GM15510 (cell line): Measurements from ENCODE around the gene CNRIP1.

ENCODE experiments used
- POLR2A ChIP-seq: IDR thresholded peaks from 3 replicates; pipeline ENCODE4 v1.6.1; 2011; ENCODE audit warnings: borderline replicate concordance; ENCODE audit not compliant: insufficient read length; ENCODE audit errors: extremely low read depth

The CNRIP1 gene

DNA sequence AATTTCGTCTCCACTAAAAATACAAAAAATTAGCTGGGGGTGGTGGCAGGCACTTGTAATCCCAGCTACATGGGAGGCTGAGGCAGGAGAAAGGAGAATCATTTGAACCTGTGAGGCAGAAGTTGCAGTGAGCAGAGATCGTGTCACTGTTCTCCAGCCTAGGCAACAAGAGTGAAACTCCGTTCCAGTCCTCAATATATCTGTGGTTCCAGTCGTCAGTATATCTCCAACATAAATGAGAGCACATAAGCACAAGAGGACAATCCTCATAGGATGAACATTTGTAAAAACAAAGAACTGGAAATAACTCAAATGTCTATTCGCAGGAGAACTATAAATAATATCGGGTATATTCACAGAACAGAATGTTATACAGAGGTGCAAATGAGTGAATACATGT is 32.2 kb upstream of the CNRIP1 start:
- no peak for TF ChIP-seq POLR2A

DNA sequence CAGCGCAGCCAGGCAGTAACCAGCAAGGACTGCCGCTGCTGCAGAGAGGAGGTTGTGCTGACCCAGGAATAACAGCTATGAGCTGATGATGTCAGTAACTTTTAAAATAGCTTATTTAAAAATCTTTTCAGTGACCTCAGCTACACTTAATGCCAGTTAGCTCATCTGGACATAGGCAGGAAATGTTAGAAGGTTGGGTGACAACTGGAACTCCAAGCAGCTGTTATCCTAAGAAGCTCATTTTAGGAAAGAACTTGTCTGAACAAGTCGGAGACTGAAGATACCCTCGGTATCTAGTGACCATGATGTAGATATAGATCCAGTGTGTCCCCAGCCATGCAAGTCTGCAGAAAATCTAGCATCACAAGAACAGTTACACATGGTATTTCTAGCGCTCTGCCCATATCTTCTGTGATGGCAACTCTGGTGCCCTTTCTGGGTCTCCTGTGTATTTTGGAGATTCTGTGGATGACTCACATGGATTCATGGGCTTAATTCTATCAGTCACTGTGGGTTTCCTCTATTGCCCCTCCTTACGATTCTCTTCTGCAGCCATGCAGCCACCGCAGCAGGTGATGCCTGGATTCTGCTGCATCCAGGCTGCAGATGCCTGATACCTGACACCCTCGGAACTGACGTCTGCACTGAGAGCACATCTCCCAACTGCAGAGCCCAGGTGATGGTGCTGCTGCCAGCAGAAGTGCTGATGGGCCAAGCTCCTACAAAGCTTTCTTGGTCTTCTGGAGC is 25.6 kb upstream of the CNRIP1 start:
- no peak for TF ChIP-seq POLR2A

DNA sequence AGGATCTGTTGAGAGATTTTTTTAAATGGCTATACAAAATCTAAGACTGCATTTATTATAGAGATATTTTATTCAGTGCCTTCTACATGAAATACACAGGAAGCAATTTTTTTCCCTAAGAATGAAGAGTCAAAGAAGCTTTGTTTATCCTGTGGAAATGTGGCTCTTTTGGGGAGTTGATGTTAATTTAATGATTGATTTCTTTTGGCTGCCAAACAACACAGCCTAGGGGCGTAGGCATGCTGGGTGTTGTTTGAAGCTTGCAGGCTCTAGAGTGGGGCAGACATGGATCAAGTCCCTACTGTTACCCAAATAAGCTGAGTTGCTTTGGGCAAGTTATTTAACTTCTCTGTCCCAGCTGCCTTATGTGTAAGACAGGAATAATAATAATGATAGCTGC is 24.3 kb upstream of the CNRIP1 start:
- TF ChIP-seq POLR2A, result no peak

DNA sequence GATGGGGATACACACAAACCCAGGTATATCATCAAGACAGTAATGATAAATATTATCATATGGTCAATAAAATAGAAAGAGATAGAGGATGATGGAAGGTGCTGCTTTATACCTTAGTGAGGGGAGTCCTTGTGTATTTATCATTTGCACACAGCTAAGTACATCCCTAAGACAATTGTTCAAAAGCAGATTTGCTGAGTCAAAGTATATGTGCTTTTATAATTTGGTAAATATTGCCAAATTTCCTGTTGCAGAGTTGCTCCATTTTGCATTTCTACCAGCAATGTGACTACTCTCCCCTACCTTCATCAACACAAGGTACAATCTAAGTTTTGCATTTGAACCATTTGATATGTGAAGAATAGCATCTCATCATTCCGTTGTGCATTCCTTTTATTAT is 22.7 kb upstream of the CNRIP1 start:
- no peak for TF ChIP-seq POLR2A

DNA sequence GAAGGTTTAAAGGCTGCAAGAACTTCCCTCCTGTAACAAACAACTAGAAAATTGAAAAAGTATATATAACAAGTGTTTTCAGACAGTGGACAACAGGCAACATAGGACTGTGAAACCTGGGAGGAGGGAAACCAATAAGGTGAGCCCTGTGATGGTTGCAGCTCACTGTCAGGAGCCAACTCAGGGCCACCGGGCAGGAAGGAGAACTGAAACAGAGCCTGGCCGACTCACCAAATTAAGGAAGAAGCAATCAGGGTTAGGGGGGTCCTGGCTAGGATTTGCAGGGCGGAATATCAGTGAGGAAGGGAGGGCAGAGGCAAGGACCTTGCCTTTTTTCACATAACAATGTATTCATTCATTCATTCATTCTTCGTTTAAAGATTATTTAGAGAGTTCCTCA is 21.8 kb upstream of the CNRIP1 start:
- TF ChIP-seq POLR2A, result no peak

DNA sequence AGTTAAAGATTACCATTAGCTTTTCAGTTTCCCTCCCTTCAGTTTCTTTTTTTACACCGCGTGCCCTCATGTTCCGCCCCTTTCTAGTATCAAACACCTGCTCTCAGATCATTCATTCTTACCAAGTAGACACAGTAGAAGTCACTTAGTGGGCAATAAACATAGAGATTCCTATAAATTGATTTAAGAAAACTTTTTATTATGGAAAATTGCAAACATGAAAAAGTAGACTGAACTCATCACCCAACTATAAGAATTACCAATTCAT is 21.2 kb upstream of the CNRIP1 start:
- TF ChIP-seq POLR2A, result no peak

DNA sequence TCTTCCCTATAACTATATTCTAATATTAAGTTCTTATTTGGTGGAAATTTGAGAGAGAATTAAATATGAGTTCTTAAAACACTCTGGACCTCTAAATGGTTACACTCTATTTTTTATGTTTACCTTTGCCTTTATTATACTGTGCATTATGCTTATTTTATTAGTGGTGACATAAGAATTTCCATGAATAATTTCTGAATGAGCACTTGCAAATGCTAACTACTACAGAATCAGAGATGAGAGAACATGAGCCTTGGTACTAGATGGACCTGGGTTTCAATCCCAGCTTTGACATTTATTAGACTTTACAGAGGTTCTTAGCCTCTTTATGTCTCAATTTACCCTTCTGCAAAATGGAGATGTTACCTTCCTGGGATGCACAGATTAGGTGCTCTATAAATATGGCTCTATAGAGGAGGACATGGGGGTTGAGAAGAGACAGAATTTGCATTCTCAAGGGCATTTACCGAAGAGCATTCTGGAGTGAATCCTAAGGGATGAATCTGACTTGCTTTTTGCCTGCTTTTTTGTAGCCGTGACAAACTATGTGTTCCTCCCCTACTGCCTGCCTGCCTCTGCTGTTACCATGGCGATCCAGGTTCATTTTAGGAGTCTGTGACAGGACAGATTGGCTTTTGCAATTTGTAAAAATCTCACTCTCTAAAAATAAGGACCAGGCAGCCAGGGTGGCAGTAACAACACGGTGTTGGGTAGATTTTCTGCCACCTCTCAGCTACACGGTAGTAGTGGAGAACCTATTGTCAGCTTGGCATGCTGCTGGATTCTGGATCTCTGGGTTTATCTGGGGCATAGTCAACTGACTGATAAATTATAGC is 20.7 kb upstream of the CNRIP1 start:
- TF ChIP-seq POLR2A, result no peak

DNA sequence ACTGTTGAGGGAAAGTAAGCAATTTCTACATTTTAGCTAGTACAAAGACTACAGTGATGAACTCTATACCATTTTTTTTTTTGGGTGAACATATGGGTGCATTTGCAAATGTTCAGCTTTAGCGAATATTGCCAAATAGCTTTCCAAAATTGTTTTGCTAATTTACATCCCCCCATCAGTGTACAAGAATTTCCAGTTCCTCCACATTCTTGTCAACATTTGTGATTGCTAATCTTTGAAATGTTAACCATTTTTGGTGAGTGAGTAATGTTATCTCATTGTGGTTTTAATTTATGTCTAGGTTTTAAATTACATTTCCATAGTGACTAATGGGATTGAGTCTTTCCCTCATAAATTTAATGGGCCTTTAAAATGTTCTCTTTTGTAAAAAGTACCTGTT is 16.4 kb upstream of the CNRIP1 start:
- TF ChIP-seq POLR2A, result no peak

DNA sequence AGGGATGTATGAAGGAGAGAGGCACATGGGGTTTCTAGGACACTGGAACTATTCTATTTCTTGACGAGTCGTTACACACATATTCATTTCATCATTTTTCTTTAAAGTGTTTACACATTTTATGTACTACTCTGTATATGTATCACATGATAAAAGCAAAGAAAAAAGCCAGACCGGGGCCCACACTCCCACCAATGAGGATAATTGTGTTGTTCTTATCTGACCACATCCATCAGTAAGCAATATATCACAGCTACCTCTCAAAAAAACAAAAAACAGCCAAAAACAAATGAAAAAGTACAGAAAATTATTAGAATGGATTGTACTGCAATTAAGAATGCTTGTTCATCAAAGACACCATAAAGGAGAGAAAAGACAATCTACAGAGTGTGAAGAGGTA is 14.2 kb upstream of the CNRIP1 start:
- TF ChIP-seq POLR2A, result no peak

DNA sequence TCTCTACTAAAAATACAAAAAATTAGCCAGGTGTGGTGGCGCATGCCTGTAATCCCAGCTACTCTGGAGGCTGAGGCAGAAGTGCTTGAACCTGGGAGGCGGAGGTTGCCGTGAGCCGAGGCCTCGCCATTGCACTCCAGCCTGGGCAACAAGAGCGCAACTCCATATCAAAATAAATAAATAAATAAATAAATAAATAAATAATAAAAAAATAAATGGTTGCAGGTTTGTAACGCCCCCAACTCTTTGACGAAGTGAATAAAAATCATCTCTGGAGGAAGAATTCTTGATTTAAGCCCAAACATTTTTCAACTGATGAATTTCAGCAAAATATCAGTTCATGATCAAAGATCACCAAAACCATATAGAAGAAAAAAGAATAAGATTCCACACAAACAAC is 13.3 kb upstream of the CNRIP1 start:
- no peak for TF ChIP-seq POLR2A

DNA sequence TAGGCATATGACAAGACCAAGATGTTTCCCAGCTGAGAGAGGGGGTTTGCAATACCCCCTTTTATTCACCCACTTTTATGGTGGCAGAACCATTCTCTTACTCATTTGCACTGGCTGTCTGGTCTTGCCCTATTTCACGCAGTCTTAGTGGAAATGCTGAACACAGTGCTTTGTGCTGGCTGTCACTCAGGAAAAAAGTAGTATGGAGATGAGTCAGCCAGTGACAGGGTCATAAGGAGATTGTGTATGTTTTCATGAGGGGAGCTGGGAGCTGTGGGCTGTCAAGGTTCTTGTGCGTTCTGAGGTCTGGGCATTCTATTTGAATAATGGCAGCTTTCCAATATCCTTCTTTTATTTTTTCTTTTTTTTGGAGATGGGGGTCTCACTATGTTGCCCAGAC is 10.9 kb upstream of the CNRIP1 start:
- TF ChIP-seq POLR2A, result no peak

DNA sequence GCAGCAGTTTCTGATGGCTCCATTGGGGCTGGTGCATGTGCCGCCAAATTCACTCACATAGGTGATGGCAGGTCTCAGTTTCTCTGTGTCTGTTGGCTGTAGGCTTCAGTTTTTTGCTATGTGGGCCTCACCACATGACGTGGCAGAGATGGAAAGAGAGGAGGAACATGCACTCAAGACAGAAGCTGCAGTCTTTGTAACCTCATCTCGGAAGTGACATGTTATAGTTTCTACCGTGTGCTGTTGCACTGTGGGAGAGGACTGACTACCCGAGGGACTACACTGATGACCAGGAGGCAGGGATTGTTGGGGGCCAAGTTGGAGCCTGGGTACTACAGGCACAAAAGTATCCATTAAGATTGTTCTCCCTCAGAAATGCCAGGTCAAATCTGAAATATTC is 9.2 kb upstream of the CNRIP1 start:
- no peak for TF ChIP-seq POLR2A

DNA sequence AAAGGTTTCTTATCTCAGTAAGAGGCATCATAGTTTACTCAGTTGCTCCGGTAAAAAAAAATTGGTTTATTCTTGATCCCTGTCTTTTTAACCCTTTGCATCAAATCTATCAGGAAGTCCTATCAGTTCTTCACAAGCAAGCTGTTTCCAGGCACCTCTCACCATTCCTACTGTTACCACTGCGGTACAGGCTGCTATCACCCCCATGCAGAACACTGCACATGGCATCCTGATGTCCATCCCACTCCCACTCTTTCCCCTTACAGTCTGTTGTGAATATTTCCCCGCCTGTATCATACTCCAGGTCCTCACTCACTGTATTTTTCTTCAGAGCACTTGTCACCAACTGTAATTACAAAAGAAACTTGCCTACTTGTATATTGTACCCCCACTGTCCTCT is 5.3 kb upstream of the CNRIP1 start:
- TF ChIP-seq POLR2A, result no peak

DNA sequence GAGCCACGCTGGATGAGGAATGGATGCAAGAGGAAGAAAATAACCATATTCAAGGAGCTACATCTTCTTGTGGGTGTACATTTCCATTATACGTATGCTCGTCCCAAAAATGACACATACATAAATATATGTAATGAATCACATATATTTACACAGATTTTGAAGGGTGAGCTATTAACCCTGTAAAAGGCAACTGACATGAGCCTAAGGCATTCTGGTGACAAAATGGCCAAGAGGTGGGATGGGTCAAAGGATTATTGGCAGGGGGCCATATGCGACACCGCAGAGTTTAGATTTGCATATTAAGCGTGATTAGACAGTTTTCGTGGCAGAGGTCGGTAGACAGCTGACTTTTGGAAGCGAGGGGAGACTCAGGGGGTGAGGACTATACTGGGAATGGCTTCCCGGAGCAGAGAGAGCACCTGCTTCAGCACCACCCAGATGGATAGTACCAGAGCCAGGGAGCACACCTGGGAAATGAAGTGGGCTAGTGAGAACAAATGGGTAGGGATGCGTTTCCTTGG is 431 bp upstream of the CNRIP1 start:
- TF ChIP-seq POLR2A, result no peak

DNA sequence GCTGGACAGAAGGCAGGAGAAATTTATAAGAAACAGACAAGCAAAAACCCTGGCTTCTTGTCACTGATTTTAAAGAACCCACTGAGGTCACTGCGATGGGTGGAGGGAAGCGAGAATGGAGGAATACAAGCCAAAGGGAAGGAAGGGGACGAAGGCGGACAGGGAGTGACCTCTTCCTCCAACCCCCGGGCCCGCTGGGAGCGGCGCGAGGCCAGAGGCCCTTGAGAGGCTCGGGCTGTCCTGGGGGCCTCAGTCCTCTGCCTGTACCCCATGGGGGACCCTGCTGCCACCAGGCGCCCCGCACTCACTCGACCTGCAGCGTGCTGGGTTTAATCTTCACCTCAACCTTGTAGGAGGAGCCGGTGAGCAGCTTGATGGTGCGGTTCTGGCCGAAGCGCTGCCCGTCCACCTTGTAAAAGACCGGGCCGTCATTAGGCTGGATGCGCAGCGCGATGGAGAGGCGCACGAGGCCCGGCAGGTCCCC is 793 bp downstream of the CNRIP1 start:
- no peak for TF ChIP-seq POLR2A
